Liver (tissue), 9 donors: Measurements from ENCODE around the gene MYO9A. TPM values are rescaled to one million over a fixed set of nuclear protein-coding genes. Genes with fewer than 3 reads are reported as not detected.

Experiments used
- DNase-seq: peaks from one replicate; pipeline ENCODE4 v3.0.0-alpha.2; 2017; ENCODE audit warnings: low spot score
- H3K27ac ChIP-seq, 2 donors: one replicate each; pipeline ENCODE4 v1.7.0; 2013; ENCODE audit warnings: inconsistent platforms in 2 of 2, low read length in 2 of 2, control low read depth in 1 of 2, low read depth in 1 of 2, mild to moderate bottlenecking in 1 of 2
- H3K27me3 ChIP-seq, 4 donors: one replicate each; pipeline versions ENCODE4 v1.6.1 to v1.7.0; 2013; ENCODE audit warnings: low read length in 3 of 4, inconsistent platforms in 1 of 4, mild to moderate bottlenecking in 1 of 4, moderate library complexity in 1 of 4; ENCODE audit not compliant: control insufficient read depth in 4 of 4, insufficient read depth in 4 of 4
- H3K36me3 ChIP-seq, 4 donors: one replicate each; pipeline versions ENCODE4 v1.6.1 to v1.7.0; 2013; ENCODE audit warnings: low read length in 3 of 4, mild to moderate bottlenecking in 3 of 4, low read depth in 1 of 4, moderate library complexity in 1 of 4; ENCODE audit not compliant: control insufficient read depth in 4 of 4, insufficient read depth in 3 of 4
- H3K4me1 ChIP-seq, 4 donors: one replicate each; pipeline versions ENCODE4 v1.6.1 to v1.7.0; 2013; ENCODE audit warnings: low read length in 3 of 4, mild to moderate bottlenecking in 3 of 4, moderate library complexity in 1 of 4; ENCODE audit not compliant: control insufficient read depth in 4 of 4, insufficient read depth in 4 of 4
- H3K4me3 ChIP-seq, 3 donors: one replicate each; pipeline versions ENCODE4 v1.6.1 to v1.7.0; 2013; ENCODE audit warnings: low read length in 3 of 3, control low read depth in 1 of 3, low read depth in 1 of 3, mild to moderate bottlenecking in 1 of 3
- H3K9ac ChIP-seq, 2 donors: one replicate each; pipeline ENCODE4 v1.7.0; 2013; ENCODE audit warnings: low read length in 2 of 2, mild to moderate bottlenecking in 2 of 2, moderate library complexity in 2 of 2, control low read depth in 1 of 2, low read depth in 1 of 2
- H3K9me3 ChIP-seq, 4 donors: one replicate each; pipeline versions ENCODE4 v1.6.1 to v1.7.0; 2013; ENCODE audit warnings: low read length in 3 of 4; ENCODE audit not compliant: control insufficient read depth in 4 of 4
- ATF3 ChIP-seq: IDR thresholded peaks from 2 replicates; pipeline ENCODE4 v1.6.1; 2016; ENCODE audit warnings: antibody characterized with exemption
- CTCF ChIP-seq: fragments of 150-350 bp; IDR thresholded peaks from 2 replicates; pipeline ENCODE4 v1.5.1; 2017; ENCODE audit warnings: improper control_type of control experiment, low read depth, low read length; ENCODE audit not compliant: missing input control
- EGR1 ChIP-seq, 2 donors: IDR thresholded peaks; 2 replicates each; pipeline ENCODE4 v1.6.1; 2016 to 2018; ENCODE audit warnings: antibody characterized with exemption in 2 of 2, low read depth in 2 of 2
- FOXA1 ChIP-seq: IDR thresholded peaks from 2 replicates; pipeline ENCODE4 v1.6.1; 2016; ENCODE audit warnings: antibody characterized with exemption
- FOXA2 ChIP-seq: IDR thresholded peaks from 2 replicates; pipeline ENCODE4 v1.6.1; 2016; ENCODE audit warnings: antibody characterized with exemption
- GABPA ChIP-seq, 2 donors: IDR thresholded peaks in 1 of 2; conservative IDR thresholded peaks in 1 of 2; 2 replicates each; pipeline ENCODE4 v1.6.1; 2016; ENCODE audit warnings: antibody characterized with exemption in 2 of 2, mild to moderate bottlenecking in 1 of 2, moderate library complexity in 1 of 2
- HNF4A ChIP-seq, 2 donors: conservative IDR thresholded peaks; 2 replicates each; pipeline ENCODE4 v1.6.1; 2016; ENCODE audit warnings: antibody characterized with exemption in 2 of 2, mild to moderate bottlenecking in 2 of 2
- HNF4G ChIP-seq: IDR thresholded peaks from 2 replicates; pipeline ENCODE4 v1.6.1; 2016; ENCODE audit warnings: antibody characterized with exemption
- JUND ChIP-seq, 2 donors: IDR thresholded peaks; 2 replicates each; pipeline ENCODE4 v1.6.1; 2016; ENCODE audit warnings: antibody characterized with exemption in 2 of 2
- NR2F2 ChIP-seq: IDR thresholded peaks from 2 replicates; pipeline ENCODE4 v1.6.1; 2016; ENCODE audit warnings: antibody characterized with exemption
- RAD21 ChIP-seq, 2 donors: IDR thresholded peaks; 2 replicates each; pipeline ENCODE4 v1.6.1; 2016; ENCODE audit warnings: antibody characterized with exemption in 2 of 2, mild to moderate bottlenecking in 2 of 2
- REST ChIP-seq: IDR thresholded peaks from 2 replicates; pipeline ENCODE4 v1.6.1; 2016; ENCODE audit warnings: antibody characterized with exemption, mild to moderate bottlenecking
- RXRA ChIP-seq, 2 donors: IDR thresholded peaks; 2 replicates each; pipeline ENCODE4 v1.6.1; 2017 to 2018; ENCODE audit warnings: antibody characterized with exemption in 2 of 2, mild to moderate bottlenecking in 1 of 2
- TAF1 ChIP-seq: conservative IDR thresholded peaks from 2 replicates; pipeline ENCODE4 v1.6.1; 2016; ENCODE audit warnings: antibody characterized with exemption, mild to moderate bottlenecking
- WGBS: extraction: QIAGEN DNeasy Blood & Tissue Kit; methylation state at CpG from one replicate; pipeline ENCODE4 v1.1.7; 2013; 5-methylcytosine and 5-hydroxymethylcytosine counted together
- polyA plus RNA-seq, 2 donors: library from polyadenylated mRNA; stranded (reverse) in 1 of 2; unstranded in 1 of 2; fragments of 200-250 nt in 1 of 2; fragments of >200 nt in 1 of 2; fragmentation: Nextera tagmentation in 1 of 2; extraction: Ambion mirVana in 1 of 2; gene quantifications; one replicate each; pipeline versions ENCODE4 v1.2.1 to v1.2.3, GENCODE V29; 2013 to 2015
- total RNA-seq, 2 donors: library from RNA; depleted of rRNA; stranded (reverse); fragments of >200 nt; gene quantifications; one replicate each; pipeline ENCODE4 v1.2.3, GENCODE V29; 2014
- donor health status: healthy.
- donor health status: healthy.
- donor health status: healthy.
- donor health status: healthy.
- donor health status: healthy.

Gene MYO9A
- total and polyA plus RNA-seq, 4 donors = 1.4 to 14.9 (median 8.4) TPM

GRCh38 chr15:72155635-72156616 lies 38.0 kb upstream of the MYO9A start:
- Histone ChIP-seq H3K9ac (peak overlapping the region; percentile 28 to 51), H3K27ac (peak overlapping the region in 1 of 2 donors; percentile 64), H3K27me3 (no peaks in the 10 kb centered on the region), H3K4me3 (peak overlapping the region; percentile 43 to 87 (median 50)), H3K36me3 (no peaks in the 10 kb centered on the region), H3K4me1 (peaks cover 0 to 16% (median 13%) of the 10 kb centered on the region in 4 donors), H3K9me3 (no peaks in the 10 kb centered on the region)
- WGBS = 6% methylated on average over 19 of the region's 19 CpGs
- peak; percentile 81 for DNase-seq
- peak; percentile 83 for TF ChIP-seq CTCF
- TF ChIP-seq REST = no peak
- no peak for TF ChIP-seq HNF4G
- TF ChIP-seq FOXA1 = no peak
- TF ChIP-seq TAF1 = no peak
- peak; percentile 96 to 97 for TF ChIP-seq RAD21 (IDR thresholded peaks at IDR 0.05)
- TF ChIP-seq RXRA (IDR thresholded peaks at IDR 0.05) = no peak

- no peak for DNase-seq
- H3K27ac ChIP-seq = peak overlapping the region; percentile 39 to 64
- 20% methylated on average over 14 of the region's 14 CpGs for WGBS
These were observed 37.2 kb upstream of the MYO9A start for GRCh38 chr15:72155003-72155621.

More at GRCh38 chr15:72155003-72155621, 37.2 kb upstream of the MYO9A start:
- TF ChIP-seq FOXA2 (no peak), HNF4G (no peak), HNF4A (conservative IDR thresholded peaks at IDR 0.05) (no peak), FOXA1 (no peak), TAF1 (no peak), ATF3 (no peak), JUND (IDR thresholded peaks at IDR 0.05) (no peak), CTCF (no peak), EGR1 (IDR thresholded peaks at IDR 0.05; ENCODE audit: low read depth in 2 of 2) (no peak), RXRA (IDR thresholded peaks at IDR 0.05) (no peak), RAD21 (IDR thresholded peaks at IDR 0.05) (no peak), GABPA (IDR thresholded peaks at IDR 0.05 in 1 of 2, conservative IDR thresholded peaks at IDR 0.05 in 1 of 2) (no peak), REST (no peak), NR2F2 (no peak)
- H3K4me1 ChIP-seq = peaks cover 0 to 16% (median 13%) of the 10 kb centered on the region in 4 donors
- no peaks in the 10 kb centered on the region for H3K27me3 ChIP-seq
- H3K36me3 ChIP-seq = no peaks in the 10 kb centered on the region
- H3K9ac ChIP-seq = peak overlapping the region in 1 of 2 donors; percentile 32
- H3K4me3 ChIP-seq = peak overlapping the region; percentile 43 to 87 (median 50)
- no peaks in the 10 kb centered on the region for H3K9me3 ChIP-seq
